ENCODE measurements around the gene MTERF4. TPM values are rescaled to one million over a fixed set of nuclear protein-coding genes. Genes with fewer than 3 reads are reported as not detected.

Gene MTERF4
- total RNA-seq, 1 experiment from 2014 or later, result 30.0 TPM

GRCh38 chr2:241062389-241063092 is 39.5 kb downstream of the MTERF4 start:
- Histone ChIP-seq H3K4me1 (replicated peaks) (peaks cover 22% of the 10 kb centered on the region), H3K9me3 (replicated peaks) (no peaks in the 10 kb centered on the region), H3K36me3 (peaks cover 9% of the 10 kb centered on the region), H3K27me3 (replicated peaks) (no peaks in the 10 kb centered on the region), H3K27ac (no peak overlapping the region), H3K4me3 (no peak overlapping the region)
- DNase-seq (ENCODE audit: low read depth in 1 of 2, low spot score in 2 of 2), result peak in 1 of 2 experiments; percentile 43

GRCh38 chr2:241061275-241061674 is 40.8 kb downstream of the MTERF4 start:
- no peaks in the 10 kb centered on the region for H3K9me3 ChIP-seq (replicated peaks)
- H3K27me3 ChIP-seq (replicated peaks), result no peaks in the 10 kb centered on the region
- no peaks in the 10 kb centered on the region for H3K36me3 ChIP-seq
- peaks cover 22% of the 10 kb centered on the region for H3K4me1 ChIP-seq (replicated peaks)
- DNase-seq (ENCODE audit: low read depth in 1 of 2, low spot score in 2 of 2), result no peak
- H3K4me3 ChIP-seq, result no peak overlapping the region
- H3K27ac ChIP-seq, result no peak overlapping the region

GRCh38 chr2:241053576-241054251 is 48.4 kb downstream of the MTERF4 start:
- H3K9me3 ChIP-seq (replicated peaks), result peaks cover under 1% of the 10 kb centered on the region; the same call in 1 of the 2 replicates
- H3K4me1 ChIP-seq (replicated peaks), result peaks cover 3% of the 10 kb centered on the region
- no peak overlapping the region for H3K27ac ChIP-seq
- no peaks in the 10 kb centered on the region for H3K27me3 ChIP-seq (replicated peaks)
- H3K4me3 ChIP-seq, result no peak overlapping the region
- DNase-seq (ENCODE audit: low read depth in 1 of 2, low spot score in 2 of 2), result peak in 1 of 2 experiments; percentile 27
- H3K36me3 ChIP-seq, result peaks cover 60% of the 10 kb centered on the region

- H3K9me3 ChIP-seq (replicated peaks), result peaks cover 8% of the 10 kb centered on the region
- H3K27ac ChIP-seq, result no peak overlapping the region
- no peak for DNase-seq (ENCODE audit: low read depth in 1 of 2, low spot score in 2 of 2)
- peaks cover 68% of the 10 kb centered on the region for H3K36me3 ChIP-seq
- H3K4me3 ChIP-seq, result no peak overlapping the region
- H3K4me1 ChIP-seq (replicated peaks), result peaks cover 11% of the 10 kb centered on the region
- no peaks in the 10 kb centered on the region for H3K27me3 ChIP-seq (replicated peaks)
Measured at GRCh38 chr2:241052677-241053360, 49.3 kb downstream of the MTERF4 start.

GRCh38 chr2:241051578-241052487 is 50.3 kb downstream of the MTERF4 start:
- no peaks in the 10 kb centered on the region for H3K27me3 ChIP-seq (replicated peaks)
- no peak overlapping the region for H3K27ac ChIP-seq
- H3K4me3 ChIP-seq, result no peak overlapping the region
- DNase-seq (ENCODE audit: low read depth in 1 of 2, low spot score in 2 of 2), result no peak
- peaks cover 68% of the 10 kb centered on the region for H3K36me3 ChIP-seq
- H3K4me1 ChIP-seq (replicated peaks), result peaks cover 18% of the 10 kb centered on the region
- H3K9me3 ChIP-seq (replicated peaks), result peaks cover 12% of the 10 kb centered on the region

- Histone ChIP-seq H3K27ac (no peak overlapping the region), H3K4me1 (replicated peaks) (peaks cover 23% of the 10 kb centered on the region), H3K27me3 (replicated peaks) (no peaks in the 10 kb centered on the region), H3K9me3 (replicated peaks) (peaks cover 12% of the 10 kb centered on the region), H3K4me3 (no peak overlapping the region), H3K36me3 (peaks cover 76% of the 10 kb centered on the region)
- DNase-seq (ENCODE audit: low read depth in 1 of 2, low spot score in 2 of 2), result peak in 1 of 2 experiments; percentile 41
Measured at GRCh38 chr2:241050624-241051577, 51.2 kb downstream of the MTERF4 start.

- Histone ChIP-seq H3K27ac (no peak overlapping the region), H3K4me1 (replicated peaks) (peaks cover 23% of the 10 kb centered on the region), H3K36me3 (peaks cover 75% of the 10 kb centered on the region), H3K27me3 (replicated peaks) (no peaks in the 10 kb centered on the region), H3K4me3 (no peak overlapping the region), H3K9me3 (replicated peaks) (peaks cover 12% of the 10 kb centered on the region)
- peak in 1 of 2 experiments; percentile 31 for DNase-seq (ENCODE audit: low read depth in 1 of 2, low spot score in 2 of 2)
Measured at GRCh38 chr2:241049739-241050623, 52.1 kb downstream of the MTERF4 start.

GRCh38 chr2:241048949-241049343 is 53.1 kb downstream of the MTERF4 start:
- Histone ChIP-seq H3K4me3 (no peak overlapping the region), H3K36me3 (peaks cover 80% of the 10 kb centered on the region), H3K27ac (no peak overlapping the region; the same call in 1 of the 2 replicates), H3K27me3 (replicated peaks) (no peaks in the 10 kb centered on the region), H3K4me1 (replicated peaks) (peaks cover 23% of the 10 kb centered on the region), H3K9me3 (replicated peaks) (peaks cover 16% of the 10 kb centered on the region)
- DNase-seq (ENCODE audit: low read depth in 1 of 2, low spot score in 2 of 2), result peak in 1 of 2 experiments; percentile 32

- H3K36me3 ChIP-seq, result peaks cover 79% of the 10 kb centered on the region
- peaks cover 16% of the 10 kb centered on the region for H3K9me3 ChIP-seq (replicated peaks)
- H3K4me3 ChIP-seq, result no peak overlapping the region
- DNase-seq (ENCODE audit: low read depth in 1 of 2, low spot score in 2 of 2), result peak; percentile 28 to 41
- H3K27me3 ChIP-seq (replicated peaks), result no peaks in the 10 kb centered on the region
- H3K27ac ChIP-seq, result peak overlapping the region; percentile 61
- H3K4me1 ChIP-seq (replicated peaks), result peaks cover 23% of the 10 kb centered on the region
Measured at GRCh38 chr2:241048149-241048948, 53.7 kb downstream of the MTERF4 start.

- peaks cover 16% of the 10 kb centered on the region for H3K9me3 ChIP-seq (replicated peaks)
- H3K36me3 ChIP-seq, result peaks cover 78% of the 10 kb centered on the region
- peaks cover 23% of the 10 kb centered on the region for H3K4me1 ChIP-seq (replicated peaks)
- peak overlapping the region; percentile 80 for H3K27ac ChIP-seq
- no peak overlapping the region for H3K4me3 ChIP-seq
- peak; percentile 81 to 86 for DNase-seq (ENCODE audit: low read depth in 1 of 2, low spot score in 2 of 2)
- no peaks in the 10 kb centered on the region for H3K27me3 ChIP-seq (replicated peaks)
Measured at GRCh38 chr2:241047253-241048010, 54.7 kb downstream of the MTERF4 start.
